GM23338 (cell line): ENCODE results near the gene FHDC1. TPM values are rescaled to one million over a fixed set of nuclear protein-coding genes. Genes with fewer than 3 reads are reported as not detected.

Experiments used
- ATAC-seq: fragments of 200-7000 bp; cut with Tn5 transposase; 3 replicates; pipeline ENCODE4 v1.9.1; 2020
- DNase-seq: peaks from one replicate; pipeline ENCODE4 v3.0.0-alpha.2; 2015; ENCODE audit warnings: low spot score
- H2AFZ ChIP-seq: fragments of 200-600 bp; sonication (generic); 2 replicates; pipeline ENCODE4 v1.8.0; 2016; ENCODE audit warnings: antibody characterized with exemption, mild to moderate bottlenecking, moderate library complexity
- H3F3A ChIP-seq: fragments of 200-600 bp; sonication (generic); replicated peaks from 2 replicates; pipeline ENCODE4 v1.8.0; 2017; ENCODE audit warnings: antibody characterized with exemption, mixed run types, low read depth
- H3K27ac ChIP-seq: fragments of 200-600 bp; sonication (generic); 2 replicates; pipeline ENCODE4 v1.6.1; 2016; ENCODE audit warnings: low read depth
- H3K27me3 ChIP-seq: fragments of 200-600 bp; sonication (generic); 2 replicates; pipeline ENCODE4 v1.8.0; 2016; ENCODE audit warnings: mild to moderate bottlenecking, mixed run types, moderate library complexity; ENCODE audit not compliant: insufficient read depth
- H3K36me3 ChIP-seq: fragments of 200-600 bp; sonication (generic); 2 replicates; pipeline ENCODE4 v1.8.0; 2016; ENCODE audit warnings: mild to moderate bottlenecking; ENCODE audit not compliant: insufficient read depth
- H3K4me1 ChIP-seq: fragments of 200-600 bp; sonication (generic); 2 replicates; pipeline ENCODE4 v1.8.0; 2016; ENCODE audit warnings: mild to moderate bottlenecking, moderate library complexity; ENCODE audit not compliant: insufficient read depth
- H3K4me2 ChIP-seq: fragments of 200-600 bp; sonication (generic); 2 replicates; pipeline ENCODE4 v1.7.1; 2017; ENCODE audit warnings: mixed run types
- H3K4me3 ChIP-seq: fragments of 200-600 bp; sonication (generic); 2 replicates; pipeline ENCODE4 v1.6.1; 2016; ENCODE audit warnings: mixed run types
- H3K79me2 ChIP-seq: fragments of 200-600 bp; sonication (generic); replicated peaks from 2 replicates; pipeline ENCODE4 v1.8.0; 2017; ENCODE audit warnings: mild to moderate bottlenecking; ENCODE audit not compliant: insufficient read depth
- H3K9me2 ChIP-seq: fragments of 200-600 bp; sonication (generic); 2 replicates; pipeline ENCODE4 v1.8.0; 2017; ENCODE audit not compliant: insufficient read depth
- H4K20me1 ChIP-seq: fragments of 200-600 bp; sonication (generic); replicated peaks from 2 replicates; pipeline ENCODE4 v1.8.0; 2017; ENCODE audit warnings: mild to moderate bottlenecking; ENCODE audit not compliant: insufficient read depth
- H3K27ac Mint-ChIP-seq: 2 replicates; pipeline ENCODE4 v1.8.0; 2020; ENCODE audit warnings: inconsistent platforms, mild to moderate bottlenecking, moderate library complexity, mixed read lengths
- H3K27me3 Mint-ChIP-seq: 3 replicates; pipeline ENCODE4 v1.8.0; 2022; ENCODE audit warnings: low read depth, mild to moderate bottlenecking, moderate library complexity, mixed read lengths, inconsistent platforms; ENCODE audit not compliant: insufficient read depth, poor library complexity
- H3K36me3 Mint-ChIP-seq: 3 replicates; pipeline ENCODE4 v1.8.0; 2021; ENCODE audit warnings: low read depth, mild to moderate bottlenecking, inconsistent platforms, moderate library complexity, mixed read lengths
- H3K4me1 Mint-ChIP-seq: 3 replicates; pipeline ENCODE4 v1.8.0; 2020; ENCODE audit warnings: mild to moderate bottlenecking, inconsistent platforms, mixed read lengths
- H3K4me3 Mint-ChIP-seq: 3 replicates; pipeline ENCODE4 v1.8.0; 2021; ENCODE audit warnings: moderate library complexity, mild to moderate bottlenecking, inconsistent platforms, mixed read lengths
- H3K9me3 Mint-ChIP-seq: 3 replicates; pipeline ENCODE4 v1.8.0; 2020; ENCODE audit warnings: moderate library complexity, mild to moderate bottlenecking, inconsistent platforms, mixed read lengths
- CREB1 ChIP-seq: fragments of 250-450 bp; sonication (Bioruptor Pico); IDR thresholded peaks from 2 replicates; pipeline ENCODE4 v1.5.0; 2020; ENCODE audit warnings: low read depth, mild to moderate bottlenecking, moderate library complexity
- EZH2phosphoT487 ChIP-seq: fragments of 200-600 bp; sonication (generic); IDR thresholded peaks from one replicate; pipeline ENCODE4 v1.8.1; 2018; ENCODE audit warnings: antibody characterized with exemption; ENCODE audit not compliant: unreplicated experiment
- NANOG ChIP-seq: IDR thresholded peaks from 2 replicates; pipeline ENCODE4 v1.6.1; 2016; ENCODE audit warnings: antibody characterized with exemption, borderline replicate concordance
- POLR2AphosphoS5 ChIP-seq: IDR thresholded peaks from 2 replicates; pipeline ENCODE4 v1.6.1; 2016; ENCODE audit warnings: antibody characterized with exemption, low read depth
- ZNF331 ChIP-seq: fragments of 250-450 bp; sonication (Bioruptor Pico); IDR thresholded peaks from 2 replicates; pipeline ENCODE4 v1.5.0; 2020; ENCODE audit warnings: low read depth, mild to moderate bottlenecking, moderate library complexity
- ZNF462 ChIP-seq: fragments of 250-450 bp; sonication (Bioruptor Pico); IDR thresholded peaks from 2 replicates; pipeline ENCODE4 v1.5.0; 2020; ENCODE audit warnings: mild to moderate bottlenecking, moderate library complexity
- polyA plus RNA-seq: library from polyadenylated mRNA; unstranded; fragments of >200 nt; fragmentation: Nextera tagmentation; extraction: Ambion mirVana; gene quantifications from 2 replicates; pipeline ENCODE4 v1.2.1, GENCODE V29; 2016
- total RNA-seq: library from RNA; depleted of rRNA; stranded (reverse); fragments of >200 nt; shearing (Covaris generic); gene quantifications from 2 replicates; pipeline ENCODE4 v1.2.3, GENCODE V29; 2014
- TF ChIP-seq, protein P1 (sequence below): IDR thresholded peaks from one replicate; pipeline ENCODE4 v1.6.1; 2018; ENCODE audit warnings: antibody characterized with exemption; ENCODE audit not compliant: unreplicated experiment
- TF ChIP-seq, protein P2 (sequence below): IDR thresholded peaks from 2 replicates; pipeline ENCODE4 v1.6.1; 2016; ENCODE audit warnings: antibody characterized with exemption

FHDC1 gene
- total and polyA plus RNA-seq, 2 experiments from 2014 or later: 9.5 to 22.8 TPM

DNA sequence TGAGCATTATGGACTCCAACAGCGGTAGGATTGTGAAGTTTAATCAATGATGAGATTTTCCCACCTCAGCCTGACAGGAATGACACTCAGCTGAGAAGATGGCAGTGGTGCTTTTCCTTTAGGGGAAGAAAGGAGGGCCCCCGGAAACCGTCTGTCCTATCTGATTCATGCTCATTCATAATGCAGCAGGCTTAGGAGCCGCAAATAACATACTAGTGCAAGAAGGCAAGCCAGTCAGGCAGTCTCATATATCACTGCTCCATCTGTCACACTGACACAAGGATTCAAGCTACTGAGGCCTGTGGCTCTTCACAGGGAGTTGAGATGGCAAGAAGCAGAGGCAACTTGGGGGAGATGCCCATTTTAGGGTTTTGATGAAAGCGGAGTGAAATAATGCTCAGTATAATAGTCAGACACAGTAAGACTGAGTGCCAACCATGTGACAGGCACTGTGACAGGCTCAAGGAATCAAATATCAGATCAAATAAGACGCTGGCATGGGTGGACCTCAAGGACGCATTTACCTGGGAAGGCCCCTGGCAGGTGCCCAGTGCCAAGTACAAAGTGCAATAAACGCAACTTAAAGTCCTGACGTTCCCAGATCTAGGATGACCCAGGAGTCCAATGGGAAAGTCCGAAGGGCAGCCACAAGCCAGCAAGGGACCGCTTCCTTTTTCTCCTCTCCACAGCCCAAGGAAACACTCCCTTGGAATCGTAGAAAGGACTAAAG, 63.4 kb downstream of the FHDC1 start:
- peaks cover 18% of the 10 kb centered on the region for H3K4me1 ChIP-seq
- no peaks in the 10 kb centered on the region for H3K27me3 ChIP-seq
- no peak overlapping the region for H3K4me3 Mint-ChIP-seq
- H3K36me3 ChIP-seq: no peaks in the 10 kb centered on the region
- H3K27me3 Mint-ChIP-seq: peaks cover 13% of the 10 kb centered on the region
- H3K9me2 ChIP-seq: peaks cover 3% of the 10 kb centered on the region; the same call in 1 of the 2 replicates
- no peak overlapping the region for H3K4me3 ChIP-seq
- peaks cover 35% of the 10 kb centered on the region for H3K4me1 Mint-ChIP-seq
- H3K27ac ChIP-seq: no peak overlapping the region
- no peaks in the 10 kb centered on the region for H4K20me1 ChIP-seq
- no peak overlapping the region for H2AFZ ChIP-seq
- no peaks in the 10 kb centered on the region for H3K79me2 ChIP-seq
- no peak for DNase-seq
- ATAC-seq: no peak
- no peaks in the 10 kb centered on the region for H3F3A ChIP-seq
- H3K27ac Mint-ChIP-seq: no peak overlapping the region
- H3K36me3 Mint-ChIP-seq: no peaks in the 10 kb centered on the region; the same call in 2 of the 3 replicates
- no peak overlapping the region for H3K4me2 ChIP-seq
- H3K9me3 Mint-ChIP-seq: no peaks in the 10 kb centered on the region
- TF ChIP-seq ZNF331 (CRISPR knock-in tag): no peak
- TF ChIP-seq, protein P1, sequence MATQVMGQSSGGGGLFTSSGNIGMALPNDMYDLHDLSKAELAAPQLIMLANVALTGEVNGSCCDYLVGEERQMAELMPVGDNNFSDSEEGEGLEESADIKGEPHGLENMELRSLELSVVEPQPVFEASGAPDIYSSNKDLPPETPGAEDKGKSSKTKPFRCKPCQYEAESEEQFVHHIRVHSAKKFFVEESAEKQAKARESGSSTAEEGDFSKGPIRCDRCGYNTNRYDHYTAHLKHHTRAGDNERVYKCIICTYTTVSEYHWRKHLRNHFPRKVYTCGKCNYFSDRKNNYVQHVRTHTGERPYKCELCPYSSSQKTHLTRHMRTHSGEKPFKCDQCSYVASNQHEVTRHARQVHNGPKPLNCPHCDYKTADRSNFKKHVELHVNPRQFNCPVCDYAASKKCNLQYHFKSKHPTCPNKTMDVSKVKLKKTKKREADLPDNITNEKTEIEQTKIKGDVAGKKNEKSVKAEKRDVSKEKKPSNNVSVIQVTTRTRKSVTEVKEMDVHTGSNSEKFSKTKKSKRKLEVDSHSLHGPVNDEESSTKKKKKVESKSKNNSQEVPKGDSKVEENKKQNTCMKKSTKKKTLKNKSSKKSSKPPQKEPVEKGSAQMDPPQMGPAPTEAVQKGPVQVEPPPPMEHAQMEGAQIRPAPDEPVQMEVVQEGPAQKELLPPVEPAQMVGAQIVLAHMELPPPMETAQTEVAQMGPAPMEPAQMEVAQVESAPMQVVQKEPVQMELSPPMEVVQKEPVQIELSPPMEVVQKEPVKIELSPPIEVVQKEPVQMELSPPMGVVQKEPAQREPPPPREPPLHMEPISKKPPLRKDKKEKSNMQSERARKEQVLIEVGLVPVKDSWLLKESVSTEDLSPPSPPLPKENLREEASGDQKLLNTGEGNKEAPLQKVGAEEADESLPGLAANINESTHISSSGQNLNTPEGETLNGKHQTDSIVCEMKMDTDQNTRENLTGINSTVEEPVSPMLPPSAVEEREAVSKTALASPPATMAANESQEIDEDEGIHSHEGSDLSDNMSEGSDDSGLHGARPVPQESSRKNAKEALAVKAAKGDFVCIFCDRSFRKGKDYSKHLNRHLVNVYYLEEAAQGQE: no peak
- TF ChIP-seq, protein P2, sequence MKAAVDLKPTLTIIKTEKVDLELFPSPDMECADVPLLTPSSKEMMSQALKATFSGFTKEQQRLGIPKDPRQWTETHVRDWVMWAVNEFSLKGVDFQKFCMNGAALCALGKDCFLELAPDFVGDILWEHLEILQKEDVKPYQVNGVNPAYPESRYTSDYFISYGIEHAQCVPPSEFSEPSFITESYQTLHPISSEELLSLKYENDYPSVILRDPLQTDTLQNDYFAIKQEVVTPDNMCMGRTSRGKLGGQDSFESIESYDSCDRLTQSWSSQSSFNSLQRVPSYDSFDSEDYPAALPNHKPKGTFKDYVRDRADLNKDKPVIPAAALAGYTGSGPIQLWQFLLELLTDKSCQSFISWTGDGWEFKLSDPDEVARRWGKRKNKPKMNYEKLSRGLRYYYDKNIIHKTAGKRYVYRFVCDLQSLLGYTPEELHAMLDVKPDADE: no peak
- no peak for TF ChIP-seq NANOG
- TF ChIP-seq CREB1: no peak
- TF ChIP-seq POLR2AphosphoS5: no peak
- no peak for TF ChIP-seq EZH2phosphoT487
- no peak for TF ChIP-seq ZNF462 (CRISPR knock-in tag)
